HG02623 (cell line): ENCODE measurements around the gene INPP4A.
"Not testable (repeated sequence)": the region's sequence is repeated elsewhere in the genome, so short reads cannot be mapped to it uniquely, and the experiment has no call there.

Experiments
- ATAC-seq: cut with Tn5 transposase; IDR thresholded peaks from one replicate; pipeline ENCODE4 v1.9.1; 2021; ENCODE audit warnings: moderate library complexity; ENCODE audit not compliant: unreplicated experiment

INPP4A gene

DNA sequence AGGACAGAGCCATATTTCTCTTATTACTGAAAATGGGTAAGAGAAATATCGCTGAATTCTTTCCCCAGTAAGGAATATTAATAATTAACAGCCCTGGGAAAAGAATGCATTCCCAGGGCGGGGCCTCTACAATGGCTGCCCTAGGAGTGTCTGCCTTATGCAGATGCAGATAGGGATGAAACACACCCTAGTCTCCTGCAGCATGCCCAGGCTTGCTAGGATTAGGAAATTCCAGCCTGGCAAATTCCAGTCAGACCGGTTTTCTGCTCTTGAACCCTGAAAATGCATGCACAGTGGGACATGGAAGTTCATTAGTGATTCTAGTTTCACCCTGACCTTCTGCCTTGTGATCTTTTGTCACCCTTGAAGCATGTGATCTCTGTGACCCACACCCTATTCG lies 9.0 kb upstream of the INPP4A start:
- not testable (repeated sequence) for ATAC-seq

GRCh38 chr2:98436734-98437133 lies 7.9 kb upstream of the INPP4A start:
- no peak for ATAC-seq

GRCh38 chr2:98438190-98439133 lies 6.2 kb upstream of the INPP4A start:
- no peak for ATAC-seq

DNA sequence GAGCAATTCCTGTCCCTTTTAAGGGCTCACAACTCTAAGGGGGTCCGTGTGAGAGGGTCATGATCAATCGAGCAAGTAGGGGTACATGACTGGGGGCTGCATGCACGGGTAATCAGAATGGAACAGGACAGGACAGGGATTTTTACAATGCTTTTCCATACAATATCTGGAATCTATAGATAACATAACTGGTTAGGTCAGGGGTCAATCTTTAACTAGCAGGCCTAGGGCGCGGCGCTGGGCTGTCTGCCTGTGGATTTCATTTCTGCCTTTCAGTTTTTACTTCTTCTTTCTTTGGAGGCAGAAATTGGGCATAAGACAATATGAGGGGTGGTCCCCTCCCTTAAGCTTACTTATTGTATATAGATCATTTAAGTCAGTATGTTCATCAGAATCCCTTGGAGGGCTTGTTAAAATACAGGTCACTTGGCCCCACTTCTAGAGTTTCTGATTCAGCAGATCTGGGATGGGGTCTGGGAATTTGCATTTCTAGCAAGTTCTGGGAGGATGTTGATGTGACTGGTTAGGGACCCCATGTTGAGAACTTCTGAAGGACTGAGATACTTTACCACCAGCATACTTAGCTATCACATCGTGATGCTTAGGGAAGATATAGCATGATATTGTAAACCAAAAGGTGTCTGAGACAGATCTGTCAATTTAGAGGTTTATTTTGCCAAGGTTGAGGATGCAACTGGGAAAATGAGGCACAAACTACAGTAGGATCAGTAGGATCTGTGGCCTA lies 2.8 kb upstream of the INPP4A start:
- ATAC-seq: no peak

GRCh38 chr2:98442488-98442887 lies 2.2 kb upstream of the INPP4A start:
- no peak for ATAC-seq

DNA sequence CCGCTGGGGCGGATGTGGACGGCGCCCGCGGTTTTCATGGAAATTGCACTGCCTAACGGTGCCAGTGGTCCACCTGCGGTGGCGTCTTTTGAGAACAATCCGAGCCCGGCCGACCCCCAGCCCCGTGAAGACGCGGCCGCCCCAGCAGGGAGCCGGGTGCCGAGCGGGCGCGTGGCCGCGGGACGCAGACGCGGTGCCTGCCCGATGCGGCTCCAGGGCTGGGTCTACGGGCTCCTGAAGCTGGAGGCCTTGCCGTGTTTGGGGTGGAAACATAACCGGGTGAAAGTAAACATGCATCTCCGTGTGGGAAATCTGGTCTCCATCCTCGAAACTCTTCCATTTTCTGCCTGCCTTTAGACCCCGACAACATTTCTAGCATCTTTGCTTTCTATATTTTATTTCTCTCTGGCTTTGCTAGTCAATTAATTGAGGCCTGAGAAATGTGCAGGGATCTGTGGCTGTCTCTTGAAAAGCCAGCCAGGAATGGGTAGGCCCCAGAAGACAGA lies 572 bp downstream of the INPP4A start:
- ATAC-seq: peak; percentile 16

- no peak for ATAC-seq
These were observed 1.3 kb downstream of the INPP4A start for GRCh38 chr2:98445683-98446581.

- ATAC-seq: no peak
These were observed 2.2 kb downstream of the INPP4A start for GRCh38 chr2:98446850-98447249.

- no peak for ATAC-seq
These were observed 3.9 kb downstream of the INPP4A start for GRCh38 chr2:98448441-98449145.

GRCh38 chr2:98452396-98453027 lies 7.9 kb downstream of the INPP4A start:
- no peak for ATAC-seq

- no peak for ATAC-seq
These were observed 8.4 kb downstream of the INPP4A start for GRCh38 chr2:98453083-98453482.

GRCh38 chr2:98453531-98453930 lies 8.9 kb downstream of the INPP4A start:
- no peak for ATAC-seq

GRCh38 chr2:98454073-98454472 lies 9.4 kb downstream of the INPP4A start:
- no peak for ATAC-seq

DNA sequence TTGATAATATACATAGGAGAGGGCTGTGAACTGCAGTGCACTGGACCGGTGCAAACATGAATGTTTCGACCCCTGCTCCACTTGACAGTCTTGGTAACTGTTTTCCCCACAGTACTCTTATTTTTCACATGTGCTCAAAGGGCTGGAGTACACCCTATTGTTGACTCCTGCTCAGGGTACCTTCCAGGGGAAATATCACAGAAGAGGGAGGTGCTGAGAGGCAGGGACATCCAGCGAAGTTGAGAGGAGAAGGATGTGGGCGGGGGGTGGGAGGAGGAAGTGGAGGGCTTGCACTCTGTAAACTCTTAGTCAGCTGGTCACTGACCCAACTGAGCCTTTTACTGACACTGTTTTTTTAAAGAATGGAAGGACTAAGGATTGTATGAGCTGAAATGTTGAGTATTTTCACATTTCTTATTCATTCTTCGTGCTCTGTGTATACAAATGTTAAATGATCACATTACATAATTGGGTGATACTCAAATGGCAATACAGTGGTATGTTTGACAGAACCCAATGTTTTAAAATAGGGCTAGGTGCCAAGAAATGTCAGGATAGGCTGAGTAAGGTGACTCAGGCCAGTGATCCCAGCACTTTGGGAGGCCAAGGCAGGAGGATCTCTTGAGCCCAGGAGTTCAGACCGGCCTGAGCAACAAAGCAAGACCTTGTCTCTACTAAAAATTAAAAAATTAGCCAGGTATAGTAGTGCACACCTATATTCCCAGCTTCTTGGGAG lies 10.0 kb downstream of the INPP4A start:
- peak; percentile 33 for ATAC-seq

- no peak for ATAC-seq
These were observed 10.9 kb downstream of the INPP4A start for GRCh38 chr2:98455494-98455976.

DNA sequence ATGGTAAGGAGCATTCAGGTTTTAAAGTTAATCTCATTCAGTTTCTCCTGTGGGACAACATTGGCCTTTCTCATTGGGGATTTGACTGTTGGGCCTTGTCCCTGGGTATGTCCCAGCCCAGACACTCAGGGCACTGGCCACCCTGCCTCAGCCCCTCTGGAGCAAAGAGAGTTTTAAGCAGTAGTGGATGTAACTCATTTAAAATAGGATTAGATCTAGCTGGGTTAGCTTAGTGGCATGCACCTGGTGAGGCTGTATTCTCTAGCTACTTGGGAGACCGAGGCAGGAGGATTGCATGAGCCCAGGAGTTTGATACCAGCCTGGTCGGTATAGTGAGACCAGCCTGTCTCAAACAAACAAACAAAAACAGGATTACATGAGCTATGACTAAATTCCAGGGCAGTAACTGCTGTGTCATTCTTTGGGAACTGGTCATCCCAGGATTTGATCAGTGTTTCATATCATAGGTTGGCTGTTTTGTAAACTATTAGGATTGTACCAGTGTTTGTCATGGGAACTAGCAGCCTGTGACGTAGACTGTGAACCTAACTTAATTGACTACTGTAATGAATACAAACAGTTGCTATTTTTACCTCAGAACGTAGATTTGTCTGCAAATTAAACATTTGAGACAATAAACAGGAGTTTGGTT lies 12.5 kb downstream of the INPP4A start:
- ATAC-seq: no peak

DNA sequence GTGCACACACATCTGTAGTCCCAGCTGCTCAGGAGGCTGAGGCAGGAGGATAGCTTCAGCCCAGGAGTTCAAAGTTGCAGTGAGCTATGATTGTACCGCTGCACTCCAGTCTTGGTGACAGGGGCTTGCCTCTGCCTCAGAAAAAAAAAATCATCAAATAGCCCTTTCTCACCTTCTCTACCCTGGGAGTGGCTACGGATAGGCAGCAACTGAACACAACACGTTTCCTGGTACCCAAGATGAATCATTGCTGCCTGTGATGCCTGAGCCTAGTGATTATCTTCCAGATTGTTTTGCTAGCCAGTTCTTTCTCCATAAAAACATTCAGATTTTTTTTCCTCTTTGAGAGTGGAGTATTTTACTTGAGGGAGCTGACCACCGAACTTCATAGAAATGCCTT lies 13.5 kb downstream of the INPP4A start:
- no peak for ATAC-seq

- no peak for ATAC-seq
These were observed 14.2 kb downstream of the INPP4A start for GRCh38 chr2:98458667-98459380.
